22Rv1 (cell line): ENCODE measurements around the gene OSBPL2.

ENCODE experiments used
- H3K27ac ChIP-seq: fragments of 450-650 bp; 2 replicates; pipeline ENCODE4 v1.5.1; 2017
- CTCF ChIP-seq: fragments of 450-650 bp; IDR thresholded peaks from 2 replicates; pipeline ENCODE4 v1.5.1; 2017; ENCODE audit warnings: mild to moderate bottlenecking
- ZFX ChIP-seq: fragments of 450-650 bp; IDR thresholded peaks from 2 replicates; pipeline ENCODE4 v1.6.1; 2017; ENCODE audit warnings: antibody characterized with exemption, borderline replicate concordance

OSBPL2 gene

GRCh38 chr20:62201173-62202082 is 36.9 kb upstream of the OSBPL2 start:
- TF ChIP-seq ZFX = no peak
- no peak for TF ChIP-seq CTCF
- no peak overlapping the region for H3K27ac ChIP-seq

GRCh38 chr20:62202083-62202395 is 36.3 kb upstream of the OSBPL2 start:
- TF ChIP-seq CTCF (no peak), ZFX (no peak)
- H3K27ac ChIP-seq = no peak overlapping the region

GRCh38 chr20:62202676-62203377 is 35.5 kb upstream of the OSBPL2 start:
- H3K27ac ChIP-seq = no peak overlapping the region
- no peak for TF ChIP-seq ZFX
- no peak for TF ChIP-seq CTCF

GRCh38 chr20:62203378-62204030 is 34.8 kb upstream of the OSBPL2 start:
- TF ChIP-seq ZFX (no peak), CTCF (no peak)
- H3K27ac ChIP-seq = no peak overlapping the region

- no peak for TF ChIP-seq ZFX
- TF ChIP-seq CTCF = no peak
- no peak overlapping the region for H3K27ac ChIP-seq
Measured at GRCh38 chr20:62205618-62206387, 32.5 kb upstream of the OSBPL2 start.

- TF ChIP-seq ZFX (no peak), CTCF (no peak)
- H3K27ac ChIP-seq = no peak overlapping the region
Measured at GRCh38 chr20:62206388-62206775, 31.9 kb upstream of the OSBPL2 start.
